ENCODE measurements around the gene ZNF865. TPM values are rescaled to one million over a fixed set of nuclear protein-coding genes. Genes with fewer than 3 reads are reported as not detected.
A peak's percentile ranks its signal among the peaks of the same experiment; 100 is the strongest.

Gene ZNF865
- total RNA-seq, 3 donors from 2014 or later = 12.7 to 18.5 (median 13.2) TPM

- peaks cover 15% of the 10 kb centered on the region for H3K4me1 ChIP-seq (ENCODE audit: low read depth)
- intact Hi-C loops (cut with DNase I, micrococcal nuclease) = no loop called here
- H3K4me3 ChIP-seq = no peak overlapping the region
- DNase-seq (no peak), ATAC-seq (no peak)
- no peaks in the 10 kb centered on the region for H3K9me3 ChIP-seq
- no peaks in the 10 kb centered on the region for H3K36me3 ChIP-seq (ENCODE audit: low read depth)
- TF ChIP-seq CTCF (IDR thresholded peaks at IDR 0.05) = no peak
These were observed 44.0 kb downstream of the ZNF865 start for GRCh38 chr19:55649268-55650125.

- no peak for TF ChIP-seq CTCF (IDR thresholded peaks at IDR 0.05)
- ATAC-seq (no peak), DNase-seq (no peak)
- intact Hi-C loops (cut with DNase I, micrococcal nuclease) = no loop called here
- peaks cover 11% of the 10 kb centered on the region for H3K4me1 ChIP-seq (ENCODE audit: low read depth)
- no peaks in the 10 kb centered on the region for H3K9me3 ChIP-seq
- H3K36me3 ChIP-seq (ENCODE audit: low read depth) = no peaks in the 10 kb centered on the region
- no peak overlapping the region for H3K4me3 ChIP-seq
These were observed 44.7 kb downstream of the ZNF865 start for GRCh38 chr19:55650126-55650557.

GRCh38 chr19:55650602-55651230 lies 45.3 kb downstream of the ZNF865 start:
- Histone ChIP-seq H3K4me3 (no peak overlapping the region), H3K4me1 (ENCODE audit: low read depth) (peaks cover 12% of the 10 kb centered on the region), H3K9me3 (no peaks in the 10 kb centered on the region), H3K36me3 (ENCODE audit: low read depth) (no peaks in the 10 kb centered on the region)
- TF ChIP-seq CTCF (IDR thresholded peaks at IDR 0.05) = no peak
- DNase-seq = no peak
- intact Hi-C loops (cut with DNase I, micrococcal nuclease) = no loop called here
- ATAC-seq = no peak

GRCh38 chr19:55651236-55651635 lies 45.8 kb downstream of the ZNF865 start:
- intact Hi-C loops (cut with DNase I, micrococcal nuclease) = no loop called here
- Histone ChIP-seq H3K36me3 (ENCODE audit: low read depth) (no peaks in the 10 kb centered on the region), H3K9me3 (no peaks in the 10 kb centered on the region), H3K4me3 (no peak overlapping the region), H3K4me1 (ENCODE audit: low read depth) (peaks cover 17% of the 10 kb centered on the region)
- TF ChIP-seq CTCF (IDR thresholded peaks at IDR 0.05) = no peak
- DNase-seq (no peak), ATAC-seq (no peak)

GRCh38 chr19:55652311-55653128 lies 47.1 kb downstream of the ZNF865 start:
- DNase-seq (peak; percentile 38 to 79 (median 65)), ATAC-seq (no peak)
- intact Hi-C loops (cut with DNase I, micrococcal nuclease) = no loop called here
- no peak for TF ChIP-seq CTCF (IDR thresholded peaks at IDR 0.05)
- Histone ChIP-seq H3K4me1 (ENCODE audit: low read depth) (peaks cover 26% of the 10 kb centered on the region), H3K36me3 (ENCODE audit: low read depth) (no peaks in the 10 kb centered on the region), H3K4me3 (no peak overlapping the region), H3K9me3 (no peaks in the 10 kb centered on the region)
